ENCODE measurements around the gene DLG2.

- no peak for TF ChIP-seq CTCF (conservative IDR thresholded peaks at IDR 0.05 in 1 of 2, IDR thresholded peaks at IDR 0.05 in 1 of 2; ENCODE audit: extremely low read depth in 1 of 2, insufficient read depth in 1 of 2, low read depth in 1 of 2, low read length in 2 of 2)
- no peak for TF ChIP-seq EZH2 (IDR thresholded peaks at IDR 0.05; ENCODE audit: borderline replicate concordance, low read length)
Observed at GRCh38 chr11:84468235-84468634, 1158.9 kb downstream of the DLG2 start.
